CD4-positive, alpha-beta T cell treated with Interleukin-12 subunit alpha and Interleukin-12 subunit beta, for 1 hour (primary cell): ENCODE data around the gene ATP5ME.
"Not testable (repeated sequence)": the region's sequence is repeated elsewhere in the genome, so short reads cannot be mapped to it uniquely, and the experiment has no call there.

Source experiments
- DNase-seq: peaks from one replicate; pipeline ENCODE4 v3.0.0-alpha.2; 2020

The ATP5ME gene

GRCh38 chr4:653831-654502 lies 20.1 kb downstream of the ATP5ME start:
- DNase-seq: no peak

GRCh38 chr4:653080-653821 lies 20.8 kb downstream of the ATP5ME start:
- DNase-seq: no peak

GRCh38 chr4:651884-652642 lies 22.0 kb downstream of the ATP5ME start:
- DNase-seq: no peak

GRCh38 chr4:650951-651883 lies 22.9 kb downstream of the ATP5ME start:
- DNase-seq: no peak

GRCh38 chr4:650461-650860 lies 23.6 kb downstream of the ATP5ME start:
- no peak for DNase-seq

GRCh38 chr4:649751-650310 lies 24.2 kb downstream of the ATP5ME start:
- no peak for DNase-seq

- DNase-seq: no peak
These were observed 24.8 kb downstream of the ATP5ME start for GRCh38 chr4:649293-649625.

GRCh38 chr4:648579-649292 lies 25.3 kb downstream of the ATP5ME start:
- no peak for DNase-seq

GRCh38 chr4:647481-647880 lies 26.6 kb downstream of the ATP5ME start:
- DNase-seq: no peak

- DNase-seq: no peak
These were observed 27.6 kb downstream of the ATP5ME start for GRCh38 chr4:646460-646859.

GRCh38 chr4:642366-642765 lies 31.7 kb downstream of the ATP5ME start:
- not testable (repeated sequence) for DNase-seq

- no peak for DNase-seq
These were observed 36.4 kb downstream of the ATP5ME start for GRCh38 chr4:637536-638280.

- no peak for DNase-seq
These were observed 37.4 kb downstream of the ATP5ME start for GRCh38 chr4:636628-637159.

GRCh38 chr4:635851-636627 lies 38.0 kb downstream of the ATP5ME start:
- DNase-seq: no peak

- DNase-seq: not testable (repeated sequence)
These were observed 38.8 kb downstream of the ATP5ME start for GRCh38 chr4:635066-635835.

GRCh38 chr4:634599-634985 lies 39.5 kb downstream of the ATP5ME start:
- no peak for DNase-seq

- no peak for DNase-seq
These were observed 40.0 kb downstream of the ATP5ME start for GRCh38 chr4:633976-634598.

- DNase-seq: no peak
These were observed 40.7 kb downstream of the ATP5ME start for GRCh38 chr4:633406-633805.

GRCh38 chr4:632926-633325 lies 41.1 kb downstream of the ATP5ME start:
- DNase-seq: no peak
